Activated B cell treated with CpG ODN at 0.5 μM for 24 hours (primary cell): ENCODE results near the gene YAP1. TPM values are rescaled to one million over a fixed set of nuclear protein-coding genes. Genes with fewer than 3 reads are reported as not detected.
"Not testable (repeated sequence)": the region's sequence is repeated elsewhere in the genome, so short reads cannot be mapped to it uniquely, and the experiment has no call there.

Source experiments
- ATAC-seq: fragments of 200-7000 bp; cut with Tn5 transposase; one replicate; pipeline ENCODE4 v1.10.0; 2021; ENCODE audit warnings: low read depth, mild to moderate bottlenecking, moderate library complexity
- CTCF ChIA-PET: fragments of 350-600 bp; sonication (Branson Sonifier 250); formaldehyde crosslinking; loops from one replicate; lab custom pipeline; 2021; ENCODE audit warnings: antibody characterized with exemption; lab: Charles Lee
- POLR2A ChIA-PET: fragments of 350-600 bp; sonication (Branson Sonifier 250); formaldehyde crosslinking; loops from one replicate; lab custom pipeline; 2021; ENCODE audit warnings: antibody characterized with exemption; lab: Charles Lee
- DNase-seq: peaks from one replicate; pipeline ENCODE4 v3.0.0; 2022
- H3K27ac Mint-ChIP-seq: one replicate; pipeline ENCODE4 v1.8.0; 2020; ENCODE audit warnings: mixed read lengths
- H3K27me3 Mint-ChIP-seq: one replicate; pipeline ENCODE4 v1.8.0; 2021; ENCODE audit warnings: mixed read lengths
- H3K36me3 Mint-ChIP-seq: one replicate; pipeline ENCODE4 v1.8.0; 2021; ENCODE audit warnings: low read depth, mixed read lengths
- H3K4me1 Mint-ChIP-seq: one replicate; pipeline ENCODE4 v1.8.0; 2021; ENCODE audit warnings: mixed read lengths
- H3K4me3 Mint-ChIP-seq: one replicate; pipeline ENCODE4 v1.8.0; 2020; ENCODE audit warnings: mild to moderate bottlenecking, mixed read lengths
- H3K9me3 Mint-ChIP-seq: one replicate; pipeline ENCODE4 v1.8.0; 2020; ENCODE audit warnings: mixed read lengths
- intact Hi-C: fragments of 100-400 bp; cut with micrococcal nuclease; formaldehyde crosslinking; loops from one replicate; pipeline ENCODE4 v1.15.1; 2024
- total RNA-seq: library from RNA; stranded (reverse); gene quantifications from 2 replicates; pipeline ENCODE4 v1.2.3, GENCODE V29; 2022
- TF ChIP-seq, protein P1 (sequence below): fragments of 200-600 bp; IDR thresholded peaks from one replicate; pipeline ENCODE4 v1.8.0; 2022; ENCODE audit warnings: antibody characterized with exemption, mild to moderate bottlenecking

YAP1 gene
- total RNA-seq, 1 donor from 2014 or later: not detected

DNA sequence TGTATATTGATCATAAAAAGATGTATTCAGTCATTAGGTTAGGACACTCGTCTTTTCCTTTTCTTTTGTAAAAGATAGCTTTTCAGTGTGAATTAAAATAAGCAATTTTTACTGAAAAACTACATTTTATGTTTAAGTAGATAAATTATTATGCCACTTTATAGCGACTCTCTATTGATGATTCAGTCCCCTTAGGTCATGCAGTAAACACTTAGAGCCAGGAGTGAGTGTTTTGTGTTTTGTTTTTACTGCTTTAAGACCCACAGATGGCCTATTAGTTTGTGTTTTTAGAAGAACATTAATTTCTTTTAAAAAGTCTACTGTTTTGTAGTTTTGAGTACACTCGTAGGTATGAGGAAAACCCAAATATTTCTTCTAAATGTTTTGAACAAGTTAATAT, 86.6 kb downstream of the YAP1 start:
- intact Hi-C loops: no loop called here
- Mint-ChIP-seq H3K27me3 (peaks cover 15% of the 10 kb centered on the region), H3K36me3 (no peaks in the 10 kb centered on the region), H3K4me3 (no peak overlapping the region), H3K4me1 (no peaks in the 10 kb centered on the region), H3K9me3 (peaks cover 3% of the 10 kb centered on the region), H3K27ac (no peak overlapping the region)
- no peak for ATAC-seq
- POLR2A ChIA-PET: no interaction called here
- CTCF ChIA-PET: no interaction called here
- DNase-seq: no peak
- TF ChIP-seq, protein P1, sequence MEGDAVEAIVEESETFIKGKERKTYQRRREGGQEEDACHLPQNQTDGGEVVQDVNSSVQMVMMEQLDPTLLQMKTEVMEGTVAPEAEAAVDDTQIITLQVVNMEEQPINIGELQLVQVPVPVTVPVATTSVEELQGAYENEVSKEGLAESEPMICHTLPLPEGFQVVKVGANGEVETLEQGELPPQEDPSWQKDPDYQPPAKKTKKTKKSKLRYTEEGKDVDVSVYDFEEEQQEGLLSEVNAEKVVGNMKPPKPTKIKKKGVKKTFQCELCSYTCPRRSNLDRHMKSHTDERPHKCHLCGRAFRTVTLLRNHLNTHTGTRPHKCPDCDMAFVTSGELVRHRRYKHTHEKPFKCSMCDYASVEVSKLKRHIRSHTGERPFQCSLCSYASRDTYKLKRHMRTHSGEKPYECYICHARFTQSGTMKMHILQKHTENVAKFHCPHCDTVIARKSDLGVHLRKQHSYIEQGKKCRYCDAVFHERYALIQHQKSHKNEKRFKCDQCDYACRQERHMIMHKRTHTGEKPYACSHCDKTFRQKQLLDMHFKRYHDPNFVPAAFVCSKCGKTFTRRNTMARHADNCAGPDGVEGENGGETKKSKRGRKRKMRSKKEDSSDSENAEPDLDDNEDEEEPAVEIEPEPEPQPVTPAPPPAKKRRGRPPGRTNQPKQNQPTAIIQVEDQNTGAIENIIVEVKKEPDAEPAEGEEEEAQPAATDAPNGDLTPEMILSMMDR: no peak

DNA sequence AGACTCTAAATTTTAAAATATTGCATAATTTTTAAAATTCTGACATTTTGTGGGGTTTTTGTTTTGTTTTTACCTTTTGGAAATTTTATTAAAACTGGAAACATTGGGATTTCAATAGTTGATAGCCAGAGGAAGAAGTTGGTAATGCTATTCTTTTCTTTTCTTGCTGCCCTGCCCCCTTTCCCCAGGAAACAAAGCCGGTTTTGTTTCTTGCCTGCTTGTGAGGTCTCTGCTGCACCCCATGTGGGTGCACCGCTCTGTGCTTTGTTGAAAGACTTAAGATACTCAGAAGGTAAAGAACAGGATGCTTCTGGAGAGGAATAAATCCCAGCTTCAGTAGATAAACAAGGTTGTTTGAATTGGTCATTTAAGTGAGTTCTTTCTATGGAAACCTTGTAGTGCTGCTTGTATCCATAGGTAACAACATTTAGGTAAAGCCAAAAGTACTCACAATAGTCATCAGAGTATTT, 87.5 kb downstream of the YAP1 start:
- TF ChIP-seq, protein P1: no peak
- no peak for ATAC-seq
- Mint-ChIP-seq H3K27ac (no peak overlapping the region), H3K9me3 (peaks cover 3% of the 10 kb centered on the region), H3K36me3 (no peaks in the 10 kb centered on the region), H3K27me3 (peaks cover 15% of the 10 kb centered on the region), H3K4me3 (no peak overlapping the region), H3K4me1 (no peaks in the 10 kb centered on the region)
- ChIA-PET CTCF (no interaction called here), POLR2A (no interaction called here)
- intact Hi-C loops: no loop called here
- DNase-seq: no peak

DNA sequence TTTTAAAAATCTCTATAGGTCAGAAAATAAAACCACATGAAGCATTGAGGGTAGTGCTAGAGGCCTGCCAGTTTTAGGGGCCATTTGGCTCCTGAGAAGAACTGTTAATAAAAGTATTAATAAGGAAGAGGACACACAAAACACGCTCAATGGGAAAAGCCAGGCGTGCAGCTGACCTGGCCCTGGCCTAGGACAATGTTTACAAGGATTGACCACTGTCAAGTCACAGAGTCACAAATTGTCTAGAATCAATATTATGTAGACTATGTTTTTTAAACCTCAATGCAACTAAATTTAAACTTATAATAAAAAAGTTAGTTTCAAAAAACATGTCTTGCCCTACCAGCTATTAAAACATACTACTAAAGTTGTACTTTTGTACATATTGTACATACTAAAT, 89.4 kb downstream of the YAP1 start:
- intact Hi-C loops: no loop called here
- POLR2A ChIA-PET: no interaction called here

DNA sequence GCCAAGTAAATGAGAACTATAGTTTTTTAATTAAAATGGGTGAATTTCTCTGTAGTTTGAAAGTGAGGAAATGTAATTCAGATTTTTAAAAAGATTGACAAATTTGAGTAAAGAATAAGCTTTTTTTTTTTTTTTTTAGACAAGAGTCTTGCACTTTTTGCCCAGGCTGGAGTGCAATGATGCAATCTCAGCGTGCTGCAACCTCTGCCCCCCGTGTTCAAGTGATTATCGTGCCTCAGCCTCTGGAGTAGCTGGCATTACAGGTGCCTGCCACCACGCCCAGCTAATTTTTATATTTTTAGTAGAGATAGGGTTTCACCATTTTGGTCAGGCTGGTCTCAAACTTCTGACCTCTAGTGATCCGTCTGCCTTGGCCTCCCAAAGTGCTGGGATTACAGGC, 90.1 kb downstream of the YAP1 start:
- H3K36me3 Mint-ChIP-seq, H3K4me3 Mint-ChIP-seq, H3K9me3 Mint-ChIP-seq, H3K4me1 Mint-ChIP-seq, ATAC-seq, intact Hi-C loops, POLR2A ChIA-PET, DNase-seq, CTCF ChIA-PET, H3K27ac Mint-ChIP-seq: not testable (repeated sequence)
- peaks cover 16% of the 10 kb centered on the region for H3K27me3 Mint-ChIP-seq

More for the DNA sequence above, 89.4 kb downstream of the YAP1 start:
- Mint-ChIP-seq H3K4me3 (no peak overlapping the region), H3K27ac (no peak overlapping the region), H3K27me3 (peaks cover 16% of the 10 kb centered on the region), H3K9me3 (peaks cover 3% of the 10 kb centered on the region), H3K36me3 (no peaks in the 10 kb centered on the region), H3K4me1 (no peaks in the 10 kb centered on the region)
- DNase-seq: no peak
- ATAC-seq: no peak
- TF ChIP-seq, protein P1: no peak
- CTCF ChIA-PET: no interaction called here

DNA sequence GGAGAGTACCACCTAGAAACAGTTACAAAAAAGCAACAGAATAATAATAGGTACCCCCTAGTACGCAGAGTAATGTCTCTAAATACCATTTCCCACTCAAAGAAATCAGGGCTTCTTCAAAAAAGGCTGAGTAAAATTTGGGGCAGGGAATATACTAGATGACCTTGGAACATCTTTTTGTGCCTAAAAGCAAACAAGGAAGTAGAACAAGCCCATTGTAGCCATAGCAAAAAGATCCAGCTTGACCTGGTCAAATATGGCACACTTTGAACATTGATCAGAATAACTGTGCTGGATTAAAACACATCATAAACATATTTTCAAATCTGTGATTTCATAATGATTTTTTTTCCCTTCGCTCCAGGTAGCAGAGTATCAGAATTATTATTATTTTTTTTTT, 91.5 kb downstream of the YAP1 start:
- no peaks in the 10 kb centered on the region for H3K36me3 Mint-ChIP-seq
- H3K4me1 Mint-ChIP-seq: no peaks in the 10 kb centered on the region
- no peak overlapping the region for H3K27ac Mint-ChIP-seq
- H3K27me3 Mint-ChIP-seq: peaks cover 19% of the 10 kb centered on the region
- intact Hi-C loops: no loop called here
- DNase-seq (no peak), ATAC-seq (no peak)
- CTCF ChIA-PET: no interaction called here
- TF ChIP-seq, protein P1: no peak
- no peak overlapping the region for H3K4me3 Mint-ChIP-seq
- H3K9me3 Mint-ChIP-seq: no peaks in the 10 kb centered on the region
- POLR2A ChIA-PET: no interaction called here

DNA sequence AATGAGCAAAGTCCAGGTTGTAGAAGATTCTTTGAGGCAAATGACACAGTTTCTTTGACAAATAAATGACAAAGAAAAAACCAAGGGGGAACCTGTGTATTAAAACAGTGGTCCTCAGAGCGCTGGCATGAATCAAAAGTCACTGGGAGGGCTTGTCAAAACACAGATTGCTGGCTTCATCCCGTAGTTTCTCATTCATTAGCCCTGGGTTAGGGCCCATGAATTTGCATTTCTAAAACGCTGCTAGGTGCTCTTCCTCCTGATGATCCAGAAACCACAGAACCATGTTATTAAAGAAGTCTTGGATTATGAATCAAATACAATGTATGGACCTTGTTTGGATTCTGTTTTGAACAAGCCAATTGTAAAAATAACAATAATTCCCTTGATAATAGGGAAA, 92.7 kb downstream of the YAP1 start:
- TF ChIP-seq, protein P1: no peak
- Mint-ChIP-seq H3K4me3 (no peak overlapping the region), H3K4me1 (no peaks in the 10 kb centered on the region), H3K9me3 (no peaks in the 10 kb centered on the region), H3K27me3 (peaks cover 23% of the 10 kb centered on the region), H3K36me3 (no peaks in the 10 kb centered on the region), H3K27ac (no peak overlapping the region)
- POLR2A ChIA-PET: no interaction called here
- DNase-seq (no peak), ATAC-seq (no peak)
- CTCF ChIA-PET: no interaction called here
- intact Hi-C loops: no loop called here
